ENCODE measurements around the gene CEP131.

CEP131 gene

GRCh38 chr17:81194941-81195901 lies 27.5 kb downstream of the CEP131 start:
- Histone ChIP-seq H3K4me3 (ENCODE audit: low read length in 2 of 2) (no peak overlapping the region), H3K36me3 (ENCODE audit: control insufficient read depth in 2 of 2, insufficient read depth in 2 of 2, low read length in 2 of 2) (peaks cover 0 to 1% of the 10 kb centered on the region in 2 donors), H3K27ac (ENCODE audit: low read depth in 2 of 2, low read length in 2 of 2) (no peak overlapping the region), H3K9ac (ENCODE audit: low read depth in 1 of 2, low read length in 2 of 2) (no peak overlapping the region), H3K27me3 (ENCODE audit: control insufficient read depth in 2 of 2, insufficient read depth in 2 of 2, low read length in 2 of 2) (no peaks in the 10 kb centered on the region), H3K9me3 (ENCODE audit: control insufficient read depth in 2 of 2, low read length in 2 of 2) (no peaks in the 10 kb centered on the region), H3K4me1 (ENCODE audit: control insufficient read depth in 2 of 2, insufficient read depth in 2 of 2, low read length in 2 of 2) (no peaks in the 10 kb centered on the region)

- Histone ChIP-seq H3K27me3 (ENCODE audit: control insufficient read depth in 2 of 2, insufficient read depth in 2 of 2, low read length in 2 of 2) (no peaks in the 10 kb centered on the region), H3K4me1 (ENCODE audit: control insufficient read depth in 2 of 2, insufficient read depth in 2 of 2, low read length in 2 of 2) (no peaks in the 10 kb centered on the region), H3K4me3 (ENCODE audit: low read length in 2 of 2) (no peak overlapping the region), H3K27ac (ENCODE audit: low read depth in 2 of 2, low read length in 2 of 2) (no peak overlapping the region), H3K9ac (ENCODE audit: low read depth in 1 of 2, low read length in 2 of 2) (no peak overlapping the region), H3K36me3 (ENCODE audit: control insufficient read depth in 2 of 2, insufficient read depth in 2 of 2, low read length in 2 of 2) (peaks cover 0 to under 1% of the 10 kb centered on the region in 2 donors), H3K9me3 (ENCODE audit: control insufficient read depth in 2 of 2, low read length in 2 of 2) (no peaks in the 10 kb centered on the region)
Observed at GRCh38 chr17:81194225-81194760, 28.5 kb downstream of the CEP131 start.

GRCh38 chr17:81193470-81194224 lies 29.1 kb downstream of the CEP131 start:
- Histone ChIP-seq H3K9me3 (ENCODE audit: control insufficient read depth in 2 of 2, low read length in 2 of 2) (no peaks in the 10 kb centered on the region), H3K4me3 (ENCODE audit: low read length in 2 of 2) (no peak overlapping the region), H3K9ac (ENCODE audit: low read depth in 1 of 2, low read length in 2 of 2) (no peak overlapping the region), H3K27ac (ENCODE audit: low read depth in 2 of 2, low read length in 2 of 2) (no peak overlapping the region), H3K27me3 (ENCODE audit: control insufficient read depth in 2 of 2, insufficient read depth in 2 of 2, low read length in 2 of 2) (no peaks in the 10 kb centered on the region), H3K36me3 (ENCODE audit: control insufficient read depth in 2 of 2, insufficient read depth in 2 of 2, low read length in 2 of 2) (no peaks in the 10 kb centered on the region), H3K4me1 (ENCODE audit: control insufficient read depth in 2 of 2, insufficient read depth in 2 of 2, low read length in 2 of 2) (no peaks in the 10 kb centered on the region)

- H3K36me3 ChIP-seq (ENCODE audit: control insufficient read depth in 2 of 2, insufficient read depth in 2 of 2, low read length in 2 of 2): no peaks in the 10 kb centered on the region
Observed at GRCh38 chr17:81193051-81193410, 29.7 kb downstream of the CEP131 start.

GRCh38 chr17:81192386-81193050 lies 30.2 kb downstream of the CEP131 start:
- H3K27me3 ChIP-seq (ENCODE audit: control insufficient read depth in 2 of 2, insufficient read depth in 2 of 2, low read length in 2 of 2): no peaks in the 10 kb centered on the region
- H3K4me3 ChIP-seq (ENCODE audit: low read length in 2 of 2): no peak overlapping the region
- H3K9me3 ChIP-seq (ENCODE audit: control insufficient read depth in 2 of 2, low read length in 2 of 2): no peaks in the 10 kb centered on the region
- no peaks in the 10 kb centered on the region for H3K4me1 ChIP-seq (ENCODE audit: control insufficient read depth in 2 of 2, insufficient read depth in 2 of 2, low read length in 2 of 2)
- H3K36me3 ChIP-seq (ENCODE audit: control insufficient read depth in 2 of 2, insufficient read depth in 2 of 2, low read length in 2 of 2): no peaks in the 10 kb centered on the region
- no peak overlapping the region for H3K27ac ChIP-seq (ENCODE audit: low read depth in 2 of 2, low read length in 2 of 2)
- H3K9ac ChIP-seq (ENCODE audit: low read depth in 1 of 2, low read length in 2 of 2): no peak overlapping the region

More at GRCh38 chr17:81193051-81193410, 29.7 kb downstream of the CEP131 start:
- Histone ChIP-seq H3K4me1 (ENCODE audit: control insufficient read depth in 2 of 2, insufficient read depth in 2 of 2, low read length in 2 of 2) (no peaks in the 10 kb centered on the region), H3K4me3 (ENCODE audit: low read length in 2 of 2) (no peak overlapping the region), H3K27me3 (ENCODE audit: control insufficient read depth in 2 of 2, insufficient read depth in 2 of 2, low read length in 2 of 2) (no peaks in the 10 kb centered on the region), H3K9me3 (ENCODE audit: control insufficient read depth in 2 of 2, low read length in 2 of 2) (no peaks in the 10 kb centered on the region), H3K9ac (ENCODE audit: low read depth in 1 of 2, low read length in 2 of 2) (no peak overlapping the region), H3K27ac (ENCODE audit: low read depth in 2 of 2, low read length in 2 of 2) (no peak overlapping the region)

- H3K9me3 ChIP-seq (ENCODE audit: control insufficient read depth in 2 of 2, low read length in 2 of 2): no peaks in the 10 kb centered on the region
- no peak overlapping the region for H3K4me3 ChIP-seq (ENCODE audit: low read length in 2 of 2)
- H3K27me3 ChIP-seq (ENCODE audit: control insufficient read depth in 2 of 2, insufficient read depth in 2 of 2, low read length in 2 of 2): no peaks in the 10 kb centered on the region
- H3K9ac ChIP-seq (ENCODE audit: low read depth in 1 of 2, low read length in 2 of 2): no peak overlapping the region
- H3K4me1 ChIP-seq (ENCODE audit: control insufficient read depth in 2 of 2, insufficient read depth in 2 of 2, low read length in 2 of 2): no peaks in the 10 kb centered on the region
- H3K27ac ChIP-seq (ENCODE audit: low read depth in 2 of 2, low read length in 2 of 2): no peak overlapping the region
- no peaks in the 10 kb centered on the region for H3K36me3 ChIP-seq (ENCODE audit: control insufficient read depth in 2 of 2, insufficient read depth in 2 of 2, low read length in 2 of 2)
Observed at GRCh38 chr17:81191646-81192045, 31.1 kb downstream of the CEP131 start.

- Histone ChIP-seq H3K4me1 (ENCODE audit: control insufficient read depth in 2 of 2, insufficient read depth in 2 of 2, low read length in 2 of 2) (no peaks in the 10 kb centered on the region), H3K4me3 (ENCODE audit: low read length in 2 of 2) (no peak overlapping the region), H3K27me3 (ENCODE audit: control insufficient read depth in 2 of 2, insufficient read depth in 2 of 2, low read length in 2 of 2) (no peaks in the 10 kb centered on the region), H3K36me3 (ENCODE audit: control insufficient read depth in 2 of 2, insufficient read depth in 2 of 2, low read length in 2 of 2) (no peaks in the 10 kb centered on the region), H3K9ac (ENCODE audit: low read depth in 1 of 2, low read length in 2 of 2) (no peak overlapping the region), H3K27ac (ENCODE audit: low read depth in 2 of 2, low read length in 2 of 2) (no peak overlapping the region), H3K9me3 (ENCODE audit: control insufficient read depth in 2 of 2, low read length in 2 of 2) (no peaks in the 10 kb centered on the region)
Observed at GRCh38 chr17:81191116-81191515, 31.6 kb downstream of the CEP131 start.

- Histone ChIP-seq H3K4me3 (ENCODE audit: low read length in 2 of 2) (no peak overlapping the region), H3K9ac (ENCODE audit: low read depth in 1 of 2, low read length in 2 of 2) (no peak overlapping the region), H3K4me1 (ENCODE audit: control insufficient read depth in 2 of 2, insufficient read depth in 2 of 2, low read length in 2 of 2) (no peaks in the 10 kb centered on the region), H3K36me3 (ENCODE audit: control insufficient read depth in 2 of 2, insufficient read depth in 2 of 2, low read length in 2 of 2) (no peaks in the 10 kb centered on the region), H3K27me3 (ENCODE audit: control insufficient read depth in 2 of 2, insufficient read depth in 2 of 2, low read length in 2 of 2) (no peaks in the 10 kb centered on the region), H3K27ac (ENCODE audit: low read depth in 2 of 2, low read length in 2 of 2) (no peak overlapping the region), H3K9me3 (ENCODE audit: control insufficient read depth in 2 of 2, low read length in 2 of 2) (no peaks in the 10 kb centered on the region)
Observed at GRCh38 chr17:81190591-81190990, 32.2 kb downstream of the CEP131 start.

- no peak overlapping the region for H3K9ac ChIP-seq (ENCODE audit: low read depth in 1 of 2, low read length in 2 of 2)
- no peak overlapping the region for H3K27ac ChIP-seq (ENCODE audit: low read depth in 2 of 2, low read length in 2 of 2)
- H3K4me1 ChIP-seq (ENCODE audit: control insufficient read depth in 2 of 2, insufficient read depth in 2 of 2, low read length in 2 of 2): no peaks in the 10 kb centered on the region
- no peak overlapping the region for H3K4me3 ChIP-seq (ENCODE audit: low read length in 2 of 2)
- H3K9me3 ChIP-seq (ENCODE audit: control insufficient read depth in 2 of 2, low read length in 2 of 2): no peaks in the 10 kb centered on the region
- no peaks in the 10 kb centered on the region for H3K27me3 ChIP-seq (ENCODE audit: control insufficient read depth in 2 of 2, insufficient read depth in 2 of 2, low read length in 2 of 2)
- H3K36me3 ChIP-seq (ENCODE audit: control insufficient read depth in 2 of 2, insufficient read depth in 2 of 2, low read length in 2 of 2): no peaks in the 10 kb centered on the region
Observed at GRCh38 chr17:81189670-81190530, 32.9 kb downstream of the CEP131 start.

All from mucosa of rectum (tissue), 2 donors.